Neural progenitor cell (in vitro differentiated cells): ENCODE measurements around the gene KCNJ9.

ENCODE experiments used
- EZH2 ChIP-seq: fragments of 200-600 bp; sonication (generic); IDR thresholded peaks from 2 replicates; pipeline ENCODE4 v1.6.1; 2017; ENCODE audit warnings: antibody characterized with exemption, mild to moderate bottlenecking, moderate library complexity
- EZH2phosphoT487 ChIP-seq: fragments of 200-600 bp; sonication (generic); IDR thresholded peaks from 2 replicates; pipeline ENCODE4 v1.6.1; 2017; ENCODE audit warnings: antibody characterized with exemption
- TF ChIP-seq, protein P1 (sequence below): fragments of 200-600 bp; sonication (generic); IDR thresholded peaks from 2 replicates; pipeline ENCODE4 v1.5.1; 2017; ENCODE audit warnings: antibody characterized with exemption, mild to moderate bottlenecking

DNA sequence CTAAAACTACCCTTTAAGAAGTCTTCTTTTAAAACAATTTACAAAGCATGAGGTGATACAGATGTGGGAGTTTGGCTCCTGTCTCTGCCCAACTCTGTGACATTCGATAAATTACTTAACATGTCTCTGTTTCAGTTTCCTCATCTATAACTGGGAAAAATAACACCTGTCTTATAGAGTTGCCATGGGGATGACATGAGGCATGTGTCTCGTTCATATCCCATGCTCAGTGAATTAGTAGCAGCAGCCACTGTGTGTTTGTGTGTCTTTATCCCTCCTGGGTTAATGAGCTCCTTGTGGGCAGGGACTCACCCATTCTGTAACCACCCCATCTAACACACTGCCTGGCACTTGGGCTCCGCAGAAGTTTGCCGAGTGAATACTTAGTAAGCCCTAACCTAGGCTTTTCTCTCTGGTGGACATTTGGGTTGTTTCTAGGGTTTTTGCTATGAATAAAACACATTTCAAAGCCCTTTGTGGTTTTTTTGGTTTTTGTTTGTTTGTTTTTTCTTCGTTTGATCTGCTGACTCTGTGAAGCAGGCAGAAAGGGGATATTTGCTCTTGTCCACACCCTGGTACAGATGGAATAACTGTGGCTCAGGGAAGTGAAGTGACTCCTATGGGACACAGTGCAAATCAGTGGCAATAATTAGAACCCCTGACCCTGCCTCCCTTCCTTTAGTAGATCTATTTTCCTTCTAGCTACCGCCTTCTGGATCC is 797 bp upstream of the KCNJ9 start:
- TF ChIP-seq, protein P1, sequence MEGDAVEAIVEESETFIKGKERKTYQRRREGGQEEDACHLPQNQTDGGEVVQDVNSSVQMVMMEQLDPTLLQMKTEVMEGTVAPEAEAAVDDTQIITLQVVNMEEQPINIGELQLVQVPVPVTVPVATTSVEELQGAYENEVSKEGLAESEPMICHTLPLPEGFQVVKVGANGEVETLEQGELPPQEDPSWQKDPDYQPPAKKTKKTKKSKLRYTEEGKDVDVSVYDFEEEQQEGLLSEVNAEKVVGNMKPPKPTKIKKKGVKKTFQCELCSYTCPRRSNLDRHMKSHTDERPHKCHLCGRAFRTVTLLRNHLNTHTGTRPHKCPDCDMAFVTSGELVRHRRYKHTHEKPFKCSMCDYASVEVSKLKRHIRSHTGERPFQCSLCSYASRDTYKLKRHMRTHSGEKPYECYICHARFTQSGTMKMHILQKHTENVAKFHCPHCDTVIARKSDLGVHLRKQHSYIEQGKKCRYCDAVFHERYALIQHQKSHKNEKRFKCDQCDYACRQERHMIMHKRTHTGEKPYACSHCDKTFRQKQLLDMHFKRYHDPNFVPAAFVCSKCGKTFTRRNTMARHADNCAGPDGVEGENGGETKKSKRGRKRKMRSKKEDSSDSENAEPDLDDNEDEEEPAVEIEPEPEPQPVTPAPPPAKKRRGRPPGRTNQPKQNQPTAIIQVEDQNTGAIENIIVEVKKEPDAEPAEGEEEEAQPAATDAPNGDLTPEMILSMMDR, result no peak
- TF ChIP-seq EZH2phosphoT487, result no peak
- TF ChIP-seq EZH2, result no peak
